ENCODE results near the gene NSL1.

Gene NSL1

GRCh38 chr1:212692774-212693644 lies 98.6 kb downstream of the NSL1 start:
- no peaks in the 10 kb centered on the region for H3K36me3 ChIP-seq (ENCODE audit: insufficient read depth, low read length)
- peaks cover 17% of the 10 kb centered on the region for H3K4me1 ChIP-seq (ENCODE audit: control insufficient read depth, insufficient read depth, low read length, unreplicated experiment)
- no peak overlapping the region for H2AFZ ChIP-seq (ENCODE audit: low read length, unreplicated experiment)
- no peak overlapping the region for H3K27ac ChIP-seq (ENCODE audit: low read depth, low read length)
- H3K4me3 ChIP-seq (ENCODE audit: low read depth, low read length) = no peak overlapping the region
- no peaks in the 10 kb centered on the region for H3K27me3 ChIP-seq (ENCODE audit: insufficient read depth, low read length)
- H3K79me2 ChIP-seq (ENCODE audit: control insufficient read depth, insufficient read depth, low read length, unreplicated experiment) = no peaks in the 10 kb centered on the region

GRCh38 chr1:212691561-212692071 lies 100.0 kb downstream of the NSL1 start:
- H3K4me1 ChIP-seq (ENCODE audit: control insufficient read depth, insufficient read depth, low read length, unreplicated experiment) = peaks cover 16% of the 10 kb centered on the region
- no peak overlapping the region for H3K4me3 ChIP-seq (ENCODE audit: low read depth, low read length)
- H3K36me3 ChIP-seq (ENCODE audit: insufficient read depth, low read length) = no peaks in the 10 kb centered on the region
- H2AFZ ChIP-seq (ENCODE audit: low read length, unreplicated experiment) = no peak overlapping the region
- H3K79me2 ChIP-seq (ENCODE audit: control insufficient read depth, insufficient read depth, low read length, unreplicated experiment) = no peaks in the 10 kb centered on the region
- no peaks in the 10 kb centered on the region for H3K27me3 ChIP-seq (ENCODE audit: insufficient read depth, low read length)
- no peak overlapping the region for H3K27ac ChIP-seq (ENCODE audit: low read depth, low read length)

- H3K79me2 ChIP-seq (ENCODE audit: control insufficient read depth, insufficient read depth, low read length, unreplicated experiment) = no peaks in the 10 kb centered on the region
- H3K4me1 ChIP-seq (ENCODE audit: control insufficient read depth, insufficient read depth, low read length, unreplicated experiment) = peaks cover 16% of the 10 kb centered on the region
- no peaks in the 10 kb centered on the region for H3K36me3 ChIP-seq (ENCODE audit: insufficient read depth, low read length)
- H3K27me3 ChIP-seq (ENCODE audit: insufficient read depth, low read length) = no peaks in the 10 kb centered on the region
- H2AFZ ChIP-seq (ENCODE audit: low read length, unreplicated experiment) = no peak overlapping the region
- no peak overlapping the region for H3K27ac ChIP-seq (ENCODE audit: low read depth, low read length)
- no peak overlapping the region for H3K4me3 ChIP-seq (ENCODE audit: low read depth, low read length)
Measured at GRCh38 chr1:212690816-212691403, 100.7 kb downstream of the NSL1 start.

- H3K27me3 ChIP-seq (ENCODE audit: insufficient read depth, low read length) = no peaks in the 10 kb centered on the region
Measured at GRCh38 chr1:212689758-212690529, 101.6 kb downstream of the NSL1 start.

GRCh38 chr1:212689196-212689725 lies 102.3 kb downstream of the NSL1 start:
- H3K36me3 ChIP-seq (ENCODE audit: insufficient read depth, low read length) = no peaks in the 10 kb centered on the region
- no peaks in the 10 kb centered on the region for H3K79me2 ChIP-seq (ENCODE audit: control insufficient read depth, insufficient read depth, low read length, unreplicated experiment)
- no peak overlapping the region for H3K4me3 ChIP-seq (ENCODE audit: low read depth, low read length)
- peaks cover 16% of the 10 kb centered on the region for H3K4me1 ChIP-seq (ENCODE audit: control insufficient read depth, insufficient read depth, low read length, unreplicated experiment)
- no peak overlapping the region for H2AFZ ChIP-seq (ENCODE audit: low read length, unreplicated experiment)
- H3K27me3 ChIP-seq (ENCODE audit: insufficient read depth, low read length) = no peaks in the 10 kb centered on the region
- H3K27ac ChIP-seq (ENCODE audit: low read depth, low read length) = no peak overlapping the region

More at GRCh38 chr1:212689758-212690529, 101.6 kb downstream of the NSL1 start:
- Histone ChIP-seq H3K4me3 (ENCODE audit: low read depth, low read length) (no peak overlapping the region), H3K79me2 (ENCODE audit: control insufficient read depth, insufficient read depth, low read length, unreplicated experiment) (no peaks in the 10 kb centered on the region), H3K36me3 (ENCODE audit: insufficient read depth, low read length) (no peaks in the 10 kb centered on the region), H2AFZ (ENCODE audit: low read length, unreplicated experiment) (no peak overlapping the region), H3K4me1 (ENCODE audit: control insufficient read depth, insufficient read depth, low read length, unreplicated experiment) (peaks cover 16% of the 10 kb centered on the region), H3K27ac (ENCODE audit: low read depth, low read length) (no peak overlapping the region)

- H3K36me3 ChIP-seq (ENCODE audit: insufficient read depth, low read length) = no peaks in the 10 kb centered on the region
- peaks cover 16% of the 10 kb centered on the region for H3K4me1 ChIP-seq (ENCODE audit: control insufficient read depth, insufficient read depth, low read length, unreplicated experiment)
- H3K27me3 ChIP-seq (ENCODE audit: insufficient read depth, low read length) = no peaks in the 10 kb centered on the region
- H3K79me2 ChIP-seq (ENCODE audit: control insufficient read depth, insufficient read depth, low read length, unreplicated experiment) = no peaks in the 10 kb centered on the region
- no peak overlapping the region for H2AFZ ChIP-seq (ENCODE audit: low read length, unreplicated experiment)
- no peak overlapping the region for H3K4me3 ChIP-seq (ENCODE audit: low read depth, low read length)
- H3K27ac ChIP-seq (ENCODE audit: low read depth, low read length) = no peak overlapping the region
Measured at GRCh38 chr1:212688341-212689047, 103.1 kb downstream of the NSL1 start.

- peaks cover 10% of the 10 kb centered on the region for H3K4me1 ChIP-seq (ENCODE audit: control insufficient read depth, insufficient read depth, low read length, unreplicated experiment)
- no peak overlapping the region for H3K4me3 ChIP-seq (ENCODE audit: low read depth, low read length)
Measured at GRCh38 chr1:212687811-212688210, 103.8 kb downstream of the NSL1 start.

GRCh38 chr1:212686591-212686990 lies 105.0 kb downstream of the NSL1 start:
- H3K27ac ChIP-seq (ENCODE audit: low read depth, low read length) = no peak overlapping the region
- no peaks in the 10 kb centered on the region for H3K36me3 ChIP-seq (ENCODE audit: insufficient read depth, low read length)
- H3K4me3 ChIP-seq (ENCODE audit: low read depth, low read length) = no peak overlapping the region
- H3K4me1 ChIP-seq (ENCODE audit: control insufficient read depth, insufficient read depth, low read length, unreplicated experiment) = peaks cover 6% of the 10 kb centered on the region
- no peaks in the 10 kb centered on the region for H3K27me3 ChIP-seq (ENCODE audit: insufficient read depth, low read length)
- no peaks in the 10 kb centered on the region for H3K79me2 ChIP-seq (ENCODE audit: control insufficient read depth, insufficient read depth, low read length, unreplicated experiment)
- H2AFZ ChIP-seq (ENCODE audit: low read length, unreplicated experiment) = no peak overlapping the region

More at GRCh38 chr1:212687811-212688210, 103.8 kb downstream of the NSL1 start:
- H3K36me3 ChIP-seq (ENCODE audit: insufficient read depth, low read length) = no peaks in the 10 kb centered on the region
- no peaks in the 10 kb centered on the region for H3K79me2 ChIP-seq (ENCODE audit: control insufficient read depth, insufficient read depth, low read length, unreplicated experiment)
- H3K27ac ChIP-seq (ENCODE audit: low read depth, low read length) = no peak overlapping the region
- H2AFZ ChIP-seq (ENCODE audit: low read length, unreplicated experiment) = no peak overlapping the region
- H3K27me3 ChIP-seq (ENCODE audit: insufficient read depth, low read length) = no peaks in the 10 kb centered on the region

- H2AFZ ChIP-seq (ENCODE audit: low read length, unreplicated experiment) = no peak overlapping the region
- H3K27me3 ChIP-seq (ENCODE audit: insufficient read depth, low read length) = no peaks in the 10 kb centered on the region
- H3K36me3 ChIP-seq (ENCODE audit: insufficient read depth, low read length) = no peaks in the 10 kb centered on the region
- peaks cover 6% of the 10 kb centered on the region for H3K4me1 ChIP-seq (ENCODE audit: control insufficient read depth, insufficient read depth, low read length, unreplicated experiment)
- H3K27ac ChIP-seq (ENCODE audit: low read depth, low read length) = no peak overlapping the region
- H3K4me3 ChIP-seq (ENCODE audit: low read depth, low read length) = no peak overlapping the region
- H3K79me2 ChIP-seq (ENCODE audit: control insufficient read depth, insufficient read depth, low read length, unreplicated experiment) = no peaks in the 10 kb centered on the region
Measured at GRCh38 chr1:212686069-212686468, 105.5 kb downstream of the NSL1 start.

GRCh38 chr1:212685429-212685828 lies 106.1 kb downstream of the NSL1 start:
- no peaks in the 10 kb centered on the region for H3K79me2 ChIP-seq (ENCODE audit: control insufficient read depth, insufficient read depth, low read length, unreplicated experiment)
- H3K27me3 ChIP-seq (ENCODE audit: insufficient read depth, low read length) = no peaks in the 10 kb centered on the region
- H3K36me3 ChIP-seq (ENCODE audit: insufficient read depth, low read length) = no peaks in the 10 kb centered on the region
- no peak overlapping the region for H3K4me3 ChIP-seq (ENCODE audit: low read depth, low read length)
- no peak overlapping the region for H3K27ac ChIP-seq (ENCODE audit: low read depth, low read length)
- H3K4me1 ChIP-seq (ENCODE audit: control insufficient read depth, insufficient read depth, low read length, unreplicated experiment) = peaks cover 6% of the 10 kb centered on the region
- no peak overlapping the region for H2AFZ ChIP-seq (ENCODE audit: low read length, unreplicated experiment)
